GM19397 (cell line): Measurements from ENCODE around the gene GFRA4.
"Not testable (repeated sequence)": the region's sequence is repeated elsewhere in the genome, so short reads cannot be mapped to it uniquely, and the experiment has no call there.

Source experiments
- ATAC-seq: cut with Tn5 transposase; IDR thresholded peaks from one replicate; pipeline ENCODE4 v1.9.1; 2021; ENCODE audit warnings: mild to moderate bottlenecking, moderate library complexity; ENCODE audit not compliant: unreplicated experiment

GFRA4 gene

DNA sequence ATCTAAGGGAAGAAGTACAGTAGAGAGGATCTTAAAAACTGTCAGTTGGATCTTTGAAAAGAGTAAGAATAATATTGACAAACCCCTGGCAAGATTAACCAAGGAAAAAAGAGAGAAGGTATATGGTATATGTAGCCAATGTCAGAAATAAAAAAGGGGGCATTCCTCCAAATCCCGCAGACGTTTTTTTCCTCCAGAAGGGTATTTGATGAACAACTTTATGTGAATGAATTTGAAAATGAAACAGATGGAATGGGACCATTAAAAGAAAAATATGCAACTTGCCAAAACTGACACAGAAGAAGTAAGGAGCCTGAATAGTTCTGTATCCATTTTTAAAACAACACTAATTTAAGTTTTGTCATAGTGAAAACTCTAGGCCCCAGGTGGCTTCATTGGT is 35.7 kb downstream of the GFRA4 start:
- ATAC-seq: no peak

DNA sequence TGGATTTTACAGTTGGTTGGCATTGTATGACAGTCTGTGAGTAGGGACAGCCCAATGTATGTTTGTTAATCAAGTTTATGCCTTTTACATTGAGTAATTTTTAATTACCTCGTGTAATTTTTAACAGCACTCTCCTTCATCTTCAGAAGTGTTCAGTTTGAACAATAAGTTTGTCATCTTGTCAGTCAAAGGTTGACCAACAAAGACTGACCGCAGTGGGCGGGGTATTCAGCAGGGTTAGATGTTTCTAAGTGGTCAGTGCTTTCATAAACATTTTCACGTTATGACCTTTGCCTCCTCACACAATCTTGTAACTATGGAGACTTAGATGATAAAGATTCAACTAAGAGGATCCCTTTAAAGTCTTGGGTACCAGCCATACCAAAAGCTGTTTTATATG is 40.8 kb downstream of the GFRA4 start:
- no peak for ATAC-seq

GRCh38 chr20:3621111-3621510 is 42.1 kb downstream of the GFRA4 start:
- ATAC-seq: no peak

DNA sequence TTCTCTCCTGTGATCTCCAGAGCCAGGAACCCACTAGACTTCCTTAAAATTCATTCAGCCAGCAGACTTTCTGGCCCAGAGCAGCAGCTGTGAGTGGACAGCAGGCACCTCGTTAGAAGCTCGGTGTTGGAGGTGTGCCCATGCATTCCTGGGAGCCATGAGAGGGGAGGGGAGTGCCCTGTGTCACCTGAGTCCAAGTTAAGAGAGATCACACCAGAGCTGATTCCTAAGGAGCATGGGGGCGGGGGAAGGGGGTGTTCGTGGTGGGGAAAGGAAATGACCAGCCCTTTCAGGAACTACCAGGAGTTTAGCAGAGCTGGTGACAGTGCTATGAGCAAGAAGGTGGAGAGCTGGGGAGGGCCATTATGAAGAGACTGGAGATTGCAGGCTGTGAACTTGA is 46.9 kb downstream of the GFRA4 start:
- no peak for ATAC-seq

DNA sequence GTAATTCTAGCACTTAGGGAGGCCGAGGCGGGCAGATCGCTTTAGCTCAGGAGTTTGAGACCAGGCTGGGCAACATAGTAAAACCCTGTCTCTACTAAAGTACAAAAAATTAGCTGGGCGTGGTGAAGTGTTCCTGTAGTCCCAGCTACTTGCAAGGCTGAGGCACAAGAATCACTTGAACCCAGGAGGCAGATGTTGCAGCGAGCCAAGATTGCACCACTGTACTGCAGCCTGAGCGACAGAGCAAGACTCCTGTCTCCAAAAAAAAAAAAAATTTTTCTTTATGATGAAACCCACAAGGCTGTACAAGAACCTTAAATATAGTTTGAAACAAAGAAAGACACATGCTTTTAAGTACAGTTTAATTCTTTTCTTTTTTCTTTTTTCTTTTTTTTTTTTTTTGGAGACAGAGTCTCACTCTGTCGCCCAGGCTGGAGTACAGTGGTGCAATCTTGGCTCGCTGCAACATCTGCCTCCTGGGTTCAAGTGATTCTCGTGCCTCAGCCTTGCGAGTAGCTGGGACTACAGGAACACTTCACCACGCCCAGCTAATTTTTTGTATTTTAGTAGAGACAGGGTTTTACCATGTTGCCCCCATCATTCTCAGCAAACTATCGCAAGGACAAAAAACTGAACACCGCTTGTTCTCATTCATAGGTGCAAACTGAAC is 47.9 kb downstream of the GFRA4 start:
- not testable (repeated sequence) for ATAC-seq

- ATAC-seq: no peak
Measured at GRCh38 chr20:3614466-3614865, 48.7 kb downstream of the GFRA4 start.

- no peak for ATAC-seq
Measured at GRCh38 chr20:3613821-3614440, 49.3 kb downstream of the GFRA4 start.

DNA sequence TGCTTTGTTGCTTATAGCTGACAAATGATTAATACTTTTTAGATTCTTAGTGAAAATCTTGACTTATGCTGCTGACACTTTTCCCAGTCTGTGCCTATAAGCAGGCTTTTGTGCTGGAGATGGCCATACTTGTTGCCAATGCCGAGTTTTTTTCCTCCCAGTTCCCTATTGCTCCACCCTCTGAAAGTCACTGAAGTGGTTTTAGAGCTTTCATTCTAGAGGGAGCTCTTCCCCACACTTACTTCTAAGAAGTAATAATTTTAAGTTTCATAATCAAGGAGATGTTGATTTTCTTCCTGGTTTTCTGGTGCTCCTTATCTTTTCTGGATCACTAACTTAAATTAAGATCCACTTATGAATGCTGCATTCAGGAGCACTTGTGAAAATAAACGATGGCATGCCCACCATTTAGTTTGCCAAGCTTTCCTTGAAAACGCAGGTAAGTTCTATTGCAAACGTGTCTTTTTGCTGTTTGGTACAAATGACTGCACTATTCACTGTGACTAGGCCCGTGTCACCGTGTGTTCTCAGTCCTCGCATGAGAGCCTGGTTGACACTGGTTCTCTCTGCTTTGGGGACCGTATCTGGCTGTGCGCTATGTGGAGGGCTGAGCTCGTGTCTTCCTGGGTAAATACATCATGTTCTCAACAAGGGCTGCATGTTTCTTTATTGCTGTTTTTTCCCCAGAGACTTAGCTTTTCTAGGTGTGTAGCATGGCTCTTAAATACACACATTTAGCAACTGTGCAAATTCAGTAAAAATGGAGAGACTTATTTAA is 50.2 kb downstream of the GFRA4 start:
- ATAC-seq: no peak

GRCh38 chr20:3611901-3612300 is 51.3 kb downstream of the GFRA4 start:
- ATAC-seq: no peak
